ENCODE data around the gene CAMSAP3.

Gene CAMSAP3

GRCh38 chr19:7625763-7626372 lies 30.2 kb downstream of the CAMSAP3 start:
- Histone ChIP-seq H3K9me3 (ENCODE audit: control insufficient read depth in 1 of 2, low read length in 2 of 2) (no peaks in the 10 kb centered on the region), H3K27me3 (ENCODE audit: low read depth, low read length) (no peaks in the 10 kb centered on the region), H3K4me3 (ENCODE audit: low read depth in 1 of 2, low read length in 2 of 2) (no peak overlapping the region), H3K27ac (ENCODE audit: low read length) (no peak overlapping the region), H3K36me3 (ENCODE audit: control insufficient read depth in 1 of 2, insufficient read depth in 2 of 2, low read length in 2 of 2) (peaks cover 29 to 52% of the 10 kb centered on the region in 2 donors), H3K4me1 (ENCODE audit: control insufficient read depth in 1 of 2, insufficient read depth in 2 of 2, low read length in 2 of 2) (peaks cover 15 to 28% of the 10 kb centered on the region in 2 donors)

GRCh38 chr19:7627166-7627565 lies 31.5 kb downstream of the CAMSAP3 start:
- peaks cover 15 to 31% of the 10 kb centered on the region in 2 donors for H3K4me1 ChIP-seq (ENCODE audit: control insufficient read depth in 1 of 2, insufficient read depth in 2 of 2, low read length in 2 of 2)
- H3K27ac ChIP-seq (ENCODE audit: low read length), result no peak overlapping the region
- no peaks in the 10 kb centered on the region for H3K27me3 ChIP-seq (ENCODE audit: low read depth, low read length)
- no peaks in the 10 kb centered on the region for H3K9me3 ChIP-seq (ENCODE audit: control insufficient read depth in 1 of 2, low read length in 2 of 2)
- peaks cover 22 to 45% of the 10 kb centered on the region in 2 donors for H3K36me3 ChIP-seq (ENCODE audit: control insufficient read depth in 1 of 2, insufficient read depth in 2 of 2, low read length in 2 of 2)
- no peak overlapping the region for H3K4me3 ChIP-seq (ENCODE audit: low read depth in 1 of 2, low read length in 2 of 2)

- H3K27ac ChIP-seq (ENCODE audit: low read length), result peak overlapping the region; percentile 93
- no peaks in the 10 kb centered on the region for H3K9me3 ChIP-seq (ENCODE audit: control insufficient read depth in 1 of 2, low read length in 2 of 2)
- peaks cover 15 to 31% of the 10 kb centered on the region in 2 donors for H3K4me1 ChIP-seq (ENCODE audit: control insufficient read depth in 1 of 2, insufficient read depth in 2 of 2, low read length in 2 of 2)
- peaks cover 12 to 36% of the 10 kb centered on the region in 2 donors for H3K36me3 ChIP-seq (ENCODE audit: control insufficient read depth in 1 of 2, insufficient read depth in 2 of 2, low read length in 2 of 2)
- peak overlapping the region; percentile 95 to 100 for H3K4me3 ChIP-seq (ENCODE audit: low read depth in 1 of 2, low read length in 2 of 2)
- no peaks in the 10 kb centered on the region for H3K27me3 ChIP-seq (ENCODE audit: low read depth, low read length)
Observed at GRCh38 chr19:7628589-7629311, 33.1 kb downstream of the CAMSAP3 start.

GRCh38 chr19:7629347-7630054 lies 33.8 kb downstream of the CAMSAP3 start, which contains the start of the genes PET100 and XAB2:
TSS of gene PET100 (plus strand) at chr19:7629793. CDS start at chr19:7629834, 41 bp downstream.
TSS of gene XAB2 (minus strand) at chr19:7629545. CDS start at chr19:7629527, 18 bp downstream.
- no peaks in the 10 kb centered on the region for H3K27me3 ChIP-seq (ENCODE audit: low read depth, low read length)
- peaks cover 12 to 29% of the 10 kb centered on the region in 2 donors for H3K36me3 ChIP-seq (ENCODE audit: control insufficient read depth in 1 of 2, insufficient read depth in 2 of 2, low read length in 2 of 2)
- H3K27ac ChIP-seq (ENCODE audit: low read length), result peak within 1 kb of the TSS; percentile 95
- H3K4me3 ChIP-seq (ENCODE audit: low read depth in 1 of 2, low read length in 2 of 2), result peak within 1 kb of the TSS; percentile 95 to 100
- H3K4me1 ChIP-seq (ENCODE audit: control insufficient read depth in 1 of 2, insufficient read depth in 2 of 2, low read length in 2 of 2), result peaks cover 15 to 31% of the 10 kb centered on the region in 2 donors
- no peaks in the 10 kb centered on the region for H3K9me3 ChIP-seq (ENCODE audit: control insufficient read depth in 1 of 2, low read length in 2 of 2)

- Histone ChIP-seq H3K36me3 (ENCODE audit: control insufficient read depth in 1 of 2, insufficient read depth in 2 of 2, low read length in 2 of 2) (peaks cover 6 to 13% of the 10 kb centered on the region in 2 donors), H3K4me3 (ENCODE audit: low read depth in 1 of 2, low read length in 2 of 2) (no peak overlapping the region), H3K27ac (ENCODE audit: low read length) (no peak overlapping the region)
Observed at GRCh38 chr19:7631577-7631976, 35.9 kb downstream of the CAMSAP3 start.

DNA sequence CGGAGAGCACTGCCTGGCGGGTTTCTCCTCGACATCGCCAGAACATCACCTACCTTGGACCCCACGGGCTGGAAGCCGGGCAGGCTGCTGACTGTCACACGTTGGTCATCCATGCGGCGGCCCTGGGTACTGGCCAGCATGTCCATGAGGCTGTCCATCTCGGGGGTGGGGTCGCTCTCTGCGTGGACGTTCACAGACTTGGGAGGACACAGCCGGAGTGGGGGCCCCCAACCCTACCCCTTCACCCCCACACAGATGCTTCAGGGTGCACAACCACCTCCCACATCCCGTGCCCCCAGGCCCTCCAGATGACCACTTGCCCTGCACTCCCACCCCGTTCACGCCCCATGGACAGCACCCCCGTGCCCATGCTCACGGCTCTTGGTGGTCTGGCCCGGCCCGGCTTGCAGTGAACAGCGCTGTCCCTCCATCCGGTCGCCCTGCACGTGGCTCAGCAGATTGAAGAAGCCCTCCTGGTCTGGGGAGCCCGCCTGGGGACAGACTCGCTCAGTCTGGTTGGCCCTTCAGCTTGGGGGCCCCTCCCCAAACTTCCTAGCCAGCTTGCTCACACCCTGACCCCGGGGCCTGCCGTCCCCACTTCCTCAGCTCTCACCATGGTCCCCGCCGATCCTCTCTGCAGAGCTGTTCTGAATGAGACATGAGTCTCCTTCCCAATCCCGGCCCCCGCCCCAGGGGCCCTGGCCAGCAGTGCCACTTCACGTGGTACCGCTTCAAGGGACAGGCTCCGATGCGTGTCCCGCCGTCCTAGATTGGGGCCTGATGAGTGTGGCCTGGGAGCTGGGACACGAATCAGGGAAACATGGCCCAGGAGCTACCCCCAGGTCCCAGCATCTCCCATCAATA lies 36.9 kb downstream of the CAMSAP3 start:
- no peak overlapping the region for H3K4me3 ChIP-seq (ENCODE audit: low read depth in 1 of 2, low read length in 2 of 2)
- H3K27me3 ChIP-seq (ENCODE audit: low read depth, low read length), result no peaks in the 10 kb centered on the region
- peaks cover 15 to 29% of the 10 kb centered on the region in 2 donors for H3K4me1 ChIP-seq (ENCODE audit: control insufficient read depth in 1 of 2, insufficient read depth in 2 of 2, low read length in 2 of 2)
- H3K36me3 ChIP-seq (ENCODE audit: control insufficient read depth in 1 of 2, insufficient read depth in 2 of 2, low read length in 2 of 2), result peaks cover 0 to 13% of the 10 kb centered on the region in 2 donors
- H3K9me3 ChIP-seq (ENCODE audit: control insufficient read depth in 1 of 2, low read length in 2 of 2), result no peaks in the 10 kb centered on the region
- no peak overlapping the region for H3K27ac ChIP-seq (ENCODE audit: low read length)

More at GRCh38 chr19:7631577-7631976, 35.9 kb downstream of the CAMSAP3 start:
- Histone ChIP-seq H3K4me1 (ENCODE audit: control insufficient read depth in 1 of 2, insufficient read depth in 2 of 2, low read length in 2 of 2) (peaks cover 15 to 31% of the 10 kb centered on the region in 2 donors), H3K27me3 (ENCODE audit: low read depth, low read length) (no peaks in the 10 kb centered on the region), H3K9me3 (ENCODE audit: control insufficient read depth in 1 of 2, low read length in 2 of 2) (no peaks in the 10 kb centered on the region)

DNA sequence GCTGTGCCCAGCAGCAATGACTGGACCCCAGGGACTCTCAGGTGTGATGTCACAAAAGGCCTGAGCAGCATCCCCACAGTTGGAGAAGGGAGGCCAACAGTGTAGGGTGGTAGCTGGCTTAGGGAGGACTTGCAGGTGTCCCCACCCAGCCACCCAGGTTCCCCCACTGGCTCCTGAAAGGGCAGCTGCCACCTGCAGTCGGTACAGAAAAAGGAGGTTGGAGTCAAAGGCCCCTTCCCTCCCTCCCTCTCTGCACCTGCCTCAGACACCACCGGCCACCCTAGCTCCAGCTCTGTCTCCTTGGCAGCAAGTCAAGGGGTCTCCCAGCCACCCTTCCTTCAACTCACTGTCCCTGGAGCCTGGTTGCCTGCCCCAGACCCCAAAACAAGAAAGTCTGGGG lies 38.0 kb downstream of the CAMSAP3 start, which contains the start of gene PCP2:
TSS of gene PCP2 (minus strand) at position 22 of the 400 bp plus-strand sequence. CDS start 262 bp downstream, outside the sequence.
- no peak within 1 kb of the TSS for H3K27ac ChIP-seq (ENCODE audit: low read length)
- H3K4me1 ChIP-seq (ENCODE audit: control insufficient read depth in 1 of 2, insufficient read depth in 2 of 2, low read length in 2 of 2), result peaks cover 8 to 18% of the 10 kb centered on the region in 2 donors
- peaks cover 0 to 13% of the 10 kb centered on the region in 2 donors for H3K36me3 ChIP-seq (ENCODE audit: control insufficient read depth in 1 of 2, insufficient read depth in 2 of 2, low read length in 2 of 2)

DNA sequence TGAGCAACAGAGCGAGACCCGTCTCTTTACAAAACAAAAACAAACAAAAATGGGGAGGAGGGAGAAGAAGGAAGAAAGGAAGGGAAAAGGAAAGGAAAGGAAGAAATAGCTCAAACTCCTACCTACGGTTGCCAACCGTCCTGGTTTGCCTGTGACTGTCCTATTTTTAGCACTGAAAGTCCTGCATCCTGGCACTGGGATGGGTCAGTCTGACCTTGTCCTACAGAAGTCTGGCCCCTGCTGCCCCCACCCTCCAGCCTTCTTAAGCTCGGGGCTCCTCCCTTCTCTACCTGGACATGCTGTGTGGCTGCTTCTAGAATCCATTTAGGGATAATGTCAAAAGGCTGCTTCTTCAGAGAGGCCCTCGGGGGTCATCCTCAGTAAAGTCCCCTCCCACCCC lies 40.0 kb downstream of the CAMSAP3 start:
- H3K9me3 ChIP-seq (ENCODE audit: control insufficient read depth in 1 of 2, low read length in 2 of 2), result no peaks in the 10 kb centered on the region
- peaks cover 0 to 13% of the 10 kb centered on the region in 2 donors for H3K36me3 ChIP-seq (ENCODE audit: control insufficient read depth in 1 of 2, insufficient read depth in 2 of 2, low read length in 2 of 2)
- H3K4me1 ChIP-seq (ENCODE audit: control insufficient read depth in 1 of 2, insufficient read depth in 2 of 2, low read length in 2 of 2), result peaks cover 0 to 9% of the 10 kb centered on the region in 2 donors
- H3K27me3 ChIP-seq (ENCODE audit: low read depth, low read length), result no peaks in the 10 kb centered on the region
- no peak overlapping the region for H3K4me3 ChIP-seq (ENCODE audit: low read depth in 1 of 2, low read length in 2 of 2)
- H3K27ac ChIP-seq (ENCODE audit: low read length), result no peak overlapping the region

More for the DNA sequence above, 38.0 kb downstream of the CAMSAP3 start, which contains the start of gene PCP2:
- no peak within 1 kb of the TSS for H3K4me3 ChIP-seq (ENCODE audit: low read depth in 1 of 2, low read length in 2 of 2)
- H3K27me3 ChIP-seq (ENCODE audit: low read depth, low read length), result no peaks in the 10 kb centered on the region
- H3K9me3 ChIP-seq (ENCODE audit: control insufficient read depth in 1 of 2, low read length in 2 of 2), result no peaks in the 10 kb centered on the region

DNA sequence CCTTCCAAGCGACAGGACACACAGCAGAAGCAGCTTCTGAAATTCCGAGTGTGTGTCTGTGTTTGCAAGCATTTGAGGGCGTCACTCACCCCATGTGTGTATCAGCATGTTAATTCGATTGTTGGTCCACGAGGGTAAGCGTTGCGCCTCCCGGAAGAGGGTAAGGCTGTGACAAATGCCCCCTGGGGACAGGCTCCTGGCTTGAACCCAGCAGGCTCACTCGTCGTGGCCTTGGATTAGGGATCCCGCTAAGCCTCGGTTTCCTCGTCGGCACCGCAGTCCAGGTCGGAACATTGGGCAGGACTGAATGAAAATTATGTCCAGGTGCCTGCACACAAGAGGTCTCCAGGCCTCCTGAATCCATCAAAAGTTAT lies 40.6 kb downstream of the CAMSAP3 start:
- H3K27ac ChIP-seq (ENCODE audit: low read length), result no peak overlapping the region
- no peaks in the 10 kb centered on the region for H3K27me3 ChIP-seq (ENCODE audit: low read depth, low read length)
- H3K36me3 ChIP-seq (ENCODE audit: control insufficient read depth in 1 of 2, insufficient read depth in 2 of 2, low read length in 2 of 2), result peaks cover 0 to 13% of the 10 kb centered on the region in 2 donors
- no peaks in the 10 kb centered on the region for H3K9me3 ChIP-seq (ENCODE audit: control insufficient read depth in 1 of 2, low read length in 2 of 2)
- H3K4me1 ChIP-seq (ENCODE audit: control insufficient read depth in 1 of 2, insufficient read depth in 2 of 2, low read length in 2 of 2), result peaks cover 0 to 4% of the 10 kb centered on the region in 2 donors
- no peak overlapping the region for H3K4me3 ChIP-seq (ENCODE audit: low read depth in 1 of 2, low read length in 2 of 2)

DNA sequence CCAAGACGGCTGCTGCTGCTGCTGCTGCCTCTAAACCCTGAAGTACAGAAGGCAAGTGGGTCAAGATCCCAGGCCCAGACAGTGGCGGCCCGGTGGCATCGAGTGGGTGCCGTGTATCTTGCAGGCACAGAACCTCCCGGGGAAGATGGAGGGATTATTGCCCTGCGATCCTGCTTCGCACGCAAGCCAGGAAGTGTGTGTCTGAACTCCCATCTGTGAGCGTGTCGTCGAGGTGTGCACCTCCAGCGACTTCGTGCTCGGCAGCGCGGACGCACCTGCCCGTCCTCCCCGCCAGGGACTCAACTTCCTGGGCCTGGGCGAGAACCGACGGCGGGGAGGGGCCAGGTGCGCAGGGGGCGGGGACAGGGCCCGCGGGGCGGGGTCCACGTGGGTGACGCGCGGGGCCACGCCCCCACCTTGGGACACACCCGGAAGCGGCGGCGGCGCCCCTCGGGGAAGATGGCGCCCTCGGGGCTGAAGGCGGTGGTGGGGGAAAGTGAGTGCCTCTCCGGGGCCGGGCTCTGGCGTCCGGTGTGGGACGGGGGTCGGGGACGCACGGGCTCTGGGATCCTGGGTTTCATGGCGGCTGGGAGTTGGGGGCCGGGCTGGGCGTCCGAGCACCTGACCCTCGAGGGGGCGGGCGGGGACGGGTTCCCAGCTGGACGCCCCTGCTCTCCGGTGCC lies 41.2 kb downstream of the CAMSAP3 start, which contains the start of gene STXBP2:
TSS of gene STXBP2 (plus strand) at position 420 of the 683 bp plus-strand sequence. CDS start at position 460, 40 bp downstream.
- Histone ChIP-seq H3K36me3 (ENCODE audit: control insufficient read depth in 1 of 2, insufficient read depth in 2 of 2, low read length in 2 of 2) (peaks cover 0 to 10% of the 10 kb centered on the region in 2 donors), H3K4me1 (ENCODE audit: control insufficient read depth in 1 of 2, insufficient read depth in 2 of 2, low read length in 2 of 2) (peaks cover 0 to 4% of the 10 kb centered on the region in 2 donors), H3K27me3 (ENCODE audit: low read depth, low read length) (no peaks in the 10 kb centered on the region), H3K27ac (ENCODE audit: low read length) (peak within 1 kb of the TSS; percentile 45), H3K9me3 (ENCODE audit: control insufficient read depth in 1 of 2, low read length in 2 of 2) (no peaks in the 10 kb centered on the region), H3K4me3 (ENCODE audit: low read depth in 1 of 2, low read length in 2 of 2) (peak within 1 kb of the TSS; percentile 39 to 50)
